ENCODE measurements around the gene JAM3.
A peak's percentile ranks its signal among the peaks of the same experiment; 100 is the strongest.
"Not testable (repeated sequence)": the region's sequence is repeated elsewhere in the genome, so short reads cannot be mapped to it uniquely, and the experiment has no call there.

The JAM3 gene

GRCh38 chr11:134178032-134178674 is 109.3 kb downstream of the JAM3 start:
- Histone ChIP-seq H3K4me1 (ENCODE audit: control extremely low read depth in 1 of 4, control insufficient read depth in 4 of 4, insufficient read depth in 4 of 4, low read length in 3 of 4) (no peaks in the 10 kb centered on the region), H3K27ac (ENCODE audit: insufficient read depth in 1 of 2, low read depth in 1 of 2, low read length in 2 of 2, poor library complexity in 1 of 2, severe bottlenecking in 2 of 2) (no peak overlapping the region), H3K27me3 (replicated peaks in 2 of 5; ENCODE audit: control insufficient read depth in 4 of 5, insufficient read depth in 5 of 5, low read length in 4 of 5) (no peaks in the 10 kb centered on the region), H3K4me3 (ENCODE audit: control insufficient read depth in 1 of 7, extremely low read depth in 1 of 7, insufficient read depth in 4 of 7, low read depth in 2 of 7, low read length in 6 of 7) (no peak overlapping the region), H3K36me3 (ENCODE audit: control insufficient read depth in 4 of 4, insufficient read depth in 4 of 4, low read length in 3 of 4) (peaks cover 18 to 86% (median 51%) of the 10 kb centered on the region in 4 experiments), H3K9me3 (ENCODE audit: control extremely low read depth in 1 of 5, control insufficient read depth in 4 of 5, insufficient read depth in 2 of 5, low read depth in 1 of 5, low read length in 4 of 5) (no peaks in the 10 kb centered on the region)
- 93% methylated on average over 3 of the region's 5 CpGs for WGBS (ENCODE audit: insufficient coverage)
- ChIA-PET CTCF (no interaction called here), POLR2A (no interaction called here)
- DNase-seq = no peak

GRCh38 chr11:134181707-134182106 is 112.8 kb downstream of the JAM3 start:
- H3K27ac ChIP-seq (ENCODE audit: insufficient read depth in 1 of 2, low read depth in 1 of 2, low read length in 2 of 2, poor library complexity in 1 of 2, severe bottlenecking in 2 of 2) = no peak overlapping the region
- 100% methylated on average over 1 of the region's 4 CpGs for WGBS (ENCODE audit: insufficient coverage)
- POLR2A ChIA-PET = no interaction called here
- H3K4me3 ChIP-seq (ENCODE audit: control insufficient read depth in 1 of 7, extremely low read depth in 1 of 7, insufficient read depth in 4 of 7, low read depth in 2 of 7, low read length in 6 of 7) = no peak overlapping the region
- DNase-seq = no peak
- CTCF ChIA-PET = interaction anchor here (0.6 kb wide), 1 partner anchor 132 kb away, joined by 3 read pairs; no protein-coding TSS in a partner anchor
- H3K27me3 ChIP-seq (replicated peaks in 2 of 5; ENCODE audit: control insufficient read depth in 4 of 5, insufficient read depth in 5 of 5, low read length in 4 of 5) = no peaks in the 10 kb centered on the region
- H3K9me3 ChIP-seq (ENCODE audit: control extremely low read depth in 1 of 5, control insufficient read depth in 4 of 5, insufficient read depth in 2 of 5, low read depth in 1 of 5, low read length in 4 of 5) = no peaks in the 10 kb centered on the region
- peaks cover 23 to 81% (median 50%) of the 10 kb centered on the region in 4 experiments for H3K36me3 ChIP-seq (ENCODE audit: control insufficient read depth in 4 of 4, insufficient read depth in 4 of 4, low read length in 3 of 4)
- H3K4me1 ChIP-seq (ENCODE audit: control extremely low read depth in 1 of 4, control insufficient read depth in 4 of 4, insufficient read depth in 4 of 4, low read length in 3 of 4) = no peaks in the 10 kb centered on the region

- H3K4me1 ChIP-seq (ENCODE audit: control extremely low read depth in 1 of 4, control insufficient read depth in 4 of 4, insufficient read depth in 4 of 4, low read length in 3 of 4); POLR2A ChIA-PET; H3K4me3 ChIP-seq (ENCODE audit: control insufficient read depth in 1 of 7, extremely low read depth in 1 of 7, insufficient read depth in 4 of 7, low read depth in 2 of 7, low read length in 6 of 7); H3K27me3 ChIP-seq (replicated peaks in 2 of 5; ENCODE audit: control insufficient read depth in 4 of 5, insufficient read depth in 5 of 5, low read length in 4 of 5); CTCF ChIA-PET; H3K27ac ChIP-seq (ENCODE audit: insufficient read depth in 1 of 2, low read depth in 1 of 2, low read length in 2 of 2, poor library complexity in 1 of 2, severe bottlenecking in 2 of 2); H3K9me3 ChIP-seq (ENCODE audit: control extremely low read depth in 1 of 5, control insufficient read depth in 4 of 5, insufficient read depth in 2 of 5, low read depth in 1 of 5, low read length in 4 of 5): not testable (repeated sequence)
- WGBS (ENCODE audit: insufficient coverage) = 97% methylated on average over 7 of the region's 8 CpGs
- DNase-seq = peak in 1 of 3 donors; percentile 4
- peaks cover 23 to 79% (median 57%) of the 10 kb centered on the region in 4 experiments for H3K36me3 ChIP-seq (ENCODE audit: control insufficient read depth in 4 of 4, insufficient read depth in 4 of 4, low read length in 3 of 4)
These were observed 119.2 kb downstream of the JAM3 start for GRCh38 chr11:134188092-134188491.

GRCh38 chr11:134196756-134197155 is 127.9 kb downstream of the JAM3 start:
- ChIA-PET POLR2A (interaction anchor here (0.7 kb wide), 1 partner anchor 60 kb away, joined by 5 read pairs; no protein-coding TSS in a partner anchor), CTCF (no interaction called here)
- 100% methylated on average over 3 of the region's 4 CpGs for WGBS (ENCODE audit: insufficient coverage)
- Histone ChIP-seq H3K9me3 (ENCODE audit: control extremely low read depth in 1 of 5, control insufficient read depth in 4 of 5, insufficient read depth in 2 of 5, low read depth in 1 of 5, low read length in 4 of 5) (no peaks in the 10 kb centered on the region), H3K4me1 (ENCODE audit: control extremely low read depth in 1 of 4, control insufficient read depth in 4 of 4, insufficient read depth in 4 of 4, low read length in 3 of 4) (no peaks in the 10 kb centered on the region), H3K27me3 (replicated peaks in 2 of 5; ENCODE audit: control insufficient read depth in 4 of 5, insufficient read depth in 5 of 5, low read length in 4 of 5) (no peaks in the 10 kb centered on the region), H3K27ac (ENCODE audit: insufficient read depth in 1 of 2, low read depth in 1 of 2, low read length in 2 of 2, poor library complexity in 1 of 2, severe bottlenecking in 2 of 2) (no peak overlapping the region), H3K36me3 (ENCODE audit: control insufficient read depth in 4 of 4, insufficient read depth in 4 of 4, low read length in 3 of 4) (peaks cover 20 to 73% (median 42%) of the 10 kb centered on the region in 4 experiments), H3K4me3 (ENCODE audit: control insufficient read depth in 1 of 7, extremely low read depth in 1 of 7, insufficient read depth in 4 of 7, low read depth in 2 of 7, low read length in 6 of 7) (no peak overlapping the region)
- DNase-seq = no peak

- no peak for DNase-seq
- H3K27ac ChIP-seq (ENCODE audit: insufficient read depth in 1 of 2, low read depth in 1 of 2, low read length in 2 of 2, poor library complexity in 1 of 2, severe bottlenecking in 2 of 2) = no peak overlapping the region
- H3K9me3 ChIP-seq (ENCODE audit: control extremely low read depth in 1 of 5, control insufficient read depth in 4 of 5, insufficient read depth in 2 of 5, low read depth in 1 of 5, low read length in 4 of 5) = no peaks in the 10 kb centered on the region
- ChIA-PET POLR2A (interaction anchor here (0.5 kb wide), 1 partner anchor 10 kb away, joined by 3 read pairs; no protein-coding TSS in a partner anchor), CTCF (no interaction called here)
- 100% methylated on average over 2 of the region's 9 CpGs for WGBS (ENCODE audit: insufficient coverage)
- H3K36me3 ChIP-seq (ENCODE audit: control insufficient read depth in 4 of 4, insufficient read depth in 4 of 4, low read length in 3 of 4) = peaks cover 23 to 71% (median 48%) of the 10 kb centered on the region in 4 experiments
- H3K4me3 ChIP-seq (ENCODE audit: control insufficient read depth in 1 of 7, extremely low read depth in 1 of 7, insufficient read depth in 4 of 7, low read depth in 2 of 7, low read length in 6 of 7) = no peak overlapping the region
- no peaks in the 10 kb centered on the region for H3K4me1 ChIP-seq (ENCODE audit: control extremely low read depth in 1 of 4, control insufficient read depth in 4 of 4, insufficient read depth in 4 of 4, low read length in 3 of 4)
- H3K27me3 ChIP-seq (replicated peaks in 2 of 5; ENCODE audit: control insufficient read depth in 4 of 5, insufficient read depth in 5 of 5, low read length in 4 of 5) = no peaks in the 10 kb centered on the region
These were observed 130.7 kb downstream of the JAM3 start for GRCh38 chr11:134199531-134199930.

- H3K36me3 ChIP-seq (ENCODE audit: control insufficient read depth in 4 of 4, insufficient read depth in 4 of 4, low read length in 3 of 4) = peaks cover 19 to 72% (median 51%) of the 10 kb centered on the region in 4 experiments
- H3K4me1 ChIP-seq (ENCODE audit: control extremely low read depth in 1 of 4, control insufficient read depth in 4 of 4, insufficient read depth in 4 of 4, low read length in 3 of 4) = no peaks in the 10 kb centered on the region
- no peak for DNase-seq
- no peak overlapping the region for H3K27ac ChIP-seq (ENCODE audit: insufficient read depth in 1 of 2, low read depth in 1 of 2, low read length in 2 of 2, poor library complexity in 1 of 2, severe bottlenecking in 2 of 2)
- H3K27me3 ChIP-seq (replicated peaks in 2 of 5; ENCODE audit: control insufficient read depth in 4 of 5, insufficient read depth in 5 of 5, low read length in 4 of 5) = no peaks in the 10 kb centered on the region
- H3K4me3 ChIP-seq (ENCODE audit: control insufficient read depth in 1 of 7, extremely low read depth in 1 of 7, insufficient read depth in 4 of 7, low read depth in 2 of 7, low read length in 6 of 7) = no peak overlapping the region
- CTCF ChIA-PET = no interaction called here
- WGBS (ENCODE audit: insufficient coverage) = 100% methylated on average over 4 of the region's 6 CpGs
- POLR2A ChIA-PET = no interaction called here
- H3K9me3 ChIP-seq (ENCODE audit: control extremely low read depth in 1 of 5, control insufficient read depth in 4 of 5, insufficient read depth in 2 of 5, low read depth in 1 of 5, low read length in 4 of 5) = no peaks in the 10 kb centered on the region
These were observed 131.8 kb downstream of the JAM3 start for GRCh38 chr11:134200688-134201087.

Measured in common myeloid progenitor, CD34-positive (primary cell).